Measurements from ENCODE around the gene RNASEH1.
A peak's percentile ranks its signal among the peaks of the same experiment; 100 is the strongest.

Gene RNASEH1

GRCh38 chr2:3545788-3546478 lies 12.2 kb downstream of the RNASEH1 start:
- DNase-seq: no peak

DNA sequence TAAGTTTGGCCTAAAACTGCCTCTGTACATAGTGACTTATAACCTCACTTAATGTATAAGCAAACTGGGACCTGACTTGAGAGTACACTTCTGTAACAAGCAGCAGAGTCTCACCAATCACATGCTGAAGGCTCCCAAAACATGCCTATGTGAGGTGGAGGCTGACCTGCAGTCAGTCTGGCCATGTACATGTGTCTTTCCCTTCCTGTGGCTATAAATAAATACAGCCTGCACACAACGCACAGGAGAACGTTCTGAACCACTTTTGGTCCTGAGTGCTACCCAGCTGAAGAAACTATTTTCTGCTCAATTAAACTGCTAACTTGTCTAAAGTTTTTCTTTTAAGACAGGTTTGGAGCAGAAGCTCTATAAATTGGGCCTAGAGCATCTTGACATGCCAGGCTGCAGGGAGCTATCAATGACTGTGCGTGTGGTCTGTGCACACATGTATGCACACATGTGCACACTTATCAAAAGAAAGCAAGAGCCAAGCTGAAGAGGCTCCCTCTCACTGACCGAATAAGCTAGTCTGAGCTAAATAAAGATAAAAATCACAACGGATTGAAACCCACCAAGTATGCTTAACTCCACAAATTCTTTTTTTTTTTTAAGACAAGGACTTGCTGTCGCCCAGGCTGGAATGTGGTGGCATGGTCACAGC lies 15.0 kb downstream of the RNASEH1 start:
- DNase-seq: no peak

GRCh38 chr2:3542107-3542506 lies 16.0 kb downstream of the RNASEH1 start:
- DNase-seq: no peak

DNA sequence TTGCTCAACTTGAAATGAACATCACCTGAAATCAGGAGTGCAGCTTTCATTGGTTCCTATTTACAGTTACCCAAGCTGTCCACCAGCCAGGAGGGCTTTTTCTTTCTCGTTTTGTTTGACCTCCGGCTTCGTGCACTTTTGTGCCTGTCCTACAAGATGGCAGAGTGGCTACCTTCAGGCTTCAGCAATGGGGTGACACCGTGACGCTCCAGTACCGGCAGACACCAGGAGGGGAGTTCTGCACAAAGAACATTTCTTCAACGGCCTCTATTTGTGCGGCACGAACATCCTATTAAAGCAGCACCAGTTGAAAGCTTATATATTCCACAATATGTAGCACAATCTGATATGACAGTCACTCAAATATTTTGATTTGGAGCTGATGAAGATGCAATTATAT lies 18.3 kb downstream of the RNASEH1 start:
- no peak for DNase-seq

- no peak for DNase-seq
Measured at GRCh38 chr2:3536682-3537632, 21.2 kb downstream of the RNASEH1 start.

GRCh38 chr2:3535794-3536681 lies 22.1 kb downstream of the RNASEH1 start:
- no peak for DNase-seq

- no peak for DNase-seq
Measured at GRCh38 chr2:3535467-3535793, 22.7 kb downstream of the RNASEH1 start.

GRCh38 chr2:3534251-3534814 lies 23.8 kb downstream of the RNASEH1 start:
- DNase-seq: no peak

DNA sequence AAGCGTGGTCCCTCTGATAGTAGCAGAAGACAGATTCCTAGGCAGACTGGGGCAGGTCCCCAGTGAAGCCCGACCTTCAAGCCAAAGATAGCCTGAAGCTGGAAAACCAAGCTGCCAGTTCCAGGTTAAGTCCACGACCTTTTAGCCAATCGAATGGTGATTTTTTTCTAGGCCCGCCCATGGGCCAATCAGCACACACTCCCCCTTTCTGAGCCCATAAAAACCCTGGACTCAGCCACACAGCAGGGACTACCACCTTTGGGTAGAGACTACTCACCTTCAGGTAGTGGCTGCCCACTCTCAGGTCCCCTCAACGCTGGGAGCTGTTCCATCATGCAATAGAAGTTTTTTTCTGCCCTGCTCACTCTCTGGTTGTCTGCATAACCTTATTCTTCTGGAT lies 24.3 kb downstream of the RNASEH1 start:
- no peak for DNase-seq

GRCh38 chr2:3532941-3533340 lies 25.2 kb downstream of the RNASEH1 start:
- peak; percentile 15 for DNase-seq

- DNase-seq: no peak
Measured at GRCh38 chr2:3529316-3530025, 28.7 kb downstream of the RNASEH1 start.

- DNase-seq: no peak
Measured at GRCh38 chr2:3527886-3528785, 30.0 kb downstream of the RNASEH1 start.

- no peak for DNase-seq
Measured at GRCh38 chr2:3526871-3527270, 31.3 kb downstream of the RNASEH1 start.

GRCh38 chr2:3523551-3524041 lies 34.5 kb downstream of the RNASEH1 start:
- DNase-seq: no peak

- no peak for DNase-seq
Measured at GRCh38 chr2:3522961-3523421, 35.1 kb downstream of the RNASEH1 start.

GRCh38 chr2:3520591-3520990 lies 37.5 kb downstream of the RNASEH1 start:
- DNase-seq: no peak

DNA sequence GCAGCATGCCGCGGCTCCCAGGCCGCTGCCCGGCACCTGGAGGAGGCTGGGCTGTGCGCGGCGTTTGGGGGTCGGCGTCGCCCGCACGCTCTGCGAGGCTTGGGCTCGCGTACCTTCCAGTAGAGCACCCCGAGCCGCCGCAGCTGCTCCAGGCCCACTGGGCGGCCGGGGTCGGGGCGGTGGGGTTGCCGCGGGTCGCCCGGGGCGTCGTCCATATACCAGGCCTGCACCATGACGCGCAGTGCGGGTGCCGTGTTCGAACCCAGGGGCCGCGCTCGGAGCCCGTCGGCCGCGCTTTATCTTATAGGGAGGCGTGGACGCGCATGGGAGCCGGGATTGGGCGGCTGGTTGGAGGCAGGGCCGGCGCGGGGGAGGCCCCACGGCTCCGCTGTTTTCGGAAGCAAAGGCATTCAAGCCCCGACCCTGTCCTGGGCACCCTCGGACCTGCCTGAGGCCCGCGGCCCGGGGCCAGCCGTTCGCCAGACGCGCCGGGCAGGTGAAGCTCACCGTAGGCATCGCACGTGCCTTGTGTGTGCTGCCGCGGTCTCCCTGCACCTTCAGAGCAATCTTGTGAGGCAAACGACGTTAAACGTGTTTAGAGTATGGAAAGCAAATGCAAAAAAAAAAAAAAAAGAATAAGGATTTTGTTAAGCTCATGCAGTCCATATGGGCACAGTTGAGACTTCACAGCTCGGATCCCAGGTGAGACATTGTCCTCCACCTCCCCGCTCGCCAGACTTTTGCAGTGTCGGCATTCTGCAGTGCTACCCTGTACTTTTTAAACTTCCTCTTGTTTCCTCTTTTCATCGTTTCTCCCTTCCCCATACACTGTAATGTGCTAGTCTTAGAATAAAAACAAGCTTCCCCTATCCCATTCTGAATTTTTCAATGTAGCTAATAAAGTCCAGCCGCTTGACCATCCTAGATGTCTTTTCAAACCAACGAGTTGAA lies 38.6 kb downstream of the RNASEH1 start, which contains the start of gene ADI1:
Gene ADI1, minus strand, starts transcription at position 277 of the 951 bp plus-strand sequence. Its CDS starts 44 bp downstream, at position 233.
- peak; percentile 89 for DNase-seq

- DNase-seq: peak; percentile 99
Measured at GRCh38 chr2:3518496-3519254, 39.5 kb downstream of the RNASEH1 start.

Measured in activated CD8-positive, alpha-beta memory T cell treated with anti-CD3 and anti-CD28 coated beads, Interleukin-2, amount 50 U/mL, for 48 hours (primary cell).